Left renal pelvis (tissue), 4 donors: ENCODE results near the gene TRIP10. TPM values are rescaled to one million over a fixed set of nuclear protein-coding genes. Genes with fewer than 3 reads are reported as not detected.

Experiments used
- DNase-seq, 4 donors: peaks; one replicate each; pipeline ENCODE4 v3.0.0-alpha.2; 2013; ENCODE audit warnings: low read depth in 4 of 4, low spot score in 3 of 4
- polyA plus RNA-seq, 4 donors: library from polyadenylated mRNA; unstranded; fragments of 120-200 nt; gene quantifications; one replicate each; pipeline ENCODE4 v1.2.1, GENCODE V29; 2013; ENCODE audit not compliant: insufficient read length in 4 of 4

TRIP10 gene
- polyA plus RNA-seq, 4 donors: 48.8 to 67.9 (median 62.3) TPM

DNA sequence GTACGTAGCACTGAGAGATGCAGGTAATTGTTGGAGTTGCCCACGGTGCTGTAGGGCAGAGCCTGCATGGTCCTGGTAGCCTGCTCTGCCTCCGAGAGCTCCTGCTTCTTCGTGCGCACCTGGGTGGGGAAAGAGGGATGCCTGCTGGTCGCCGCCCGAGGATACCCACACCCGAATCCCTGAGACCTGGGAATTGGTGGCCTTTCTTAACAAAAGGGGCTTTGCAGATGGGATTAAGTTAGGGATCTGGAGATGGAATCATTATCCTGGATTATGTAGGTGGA, 28.5 kb upstream of the TRIP10 start:
- no peak for DNase-seq

DNA sequence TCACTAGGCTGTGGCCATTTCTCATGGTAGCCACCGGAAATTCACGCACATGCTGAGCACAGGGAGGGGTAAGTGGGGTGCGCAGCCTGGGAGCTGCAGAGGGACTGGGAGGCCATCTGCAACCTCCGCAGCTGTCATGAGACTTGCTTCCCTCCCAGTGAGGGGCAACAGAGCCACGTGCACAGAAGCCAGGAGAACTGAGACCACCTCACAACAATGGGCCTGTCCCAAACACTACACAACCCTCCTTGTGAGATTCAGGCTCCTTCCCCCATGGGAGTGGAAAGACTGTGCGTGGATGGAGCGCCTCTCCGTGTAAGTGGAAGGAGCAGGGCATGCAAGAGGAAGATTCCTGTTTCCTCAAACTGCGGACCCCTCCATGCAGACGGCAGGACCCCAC, 27.9 kb upstream of the TRIP10 start:
- DNase-seq: no peak

DNA sequence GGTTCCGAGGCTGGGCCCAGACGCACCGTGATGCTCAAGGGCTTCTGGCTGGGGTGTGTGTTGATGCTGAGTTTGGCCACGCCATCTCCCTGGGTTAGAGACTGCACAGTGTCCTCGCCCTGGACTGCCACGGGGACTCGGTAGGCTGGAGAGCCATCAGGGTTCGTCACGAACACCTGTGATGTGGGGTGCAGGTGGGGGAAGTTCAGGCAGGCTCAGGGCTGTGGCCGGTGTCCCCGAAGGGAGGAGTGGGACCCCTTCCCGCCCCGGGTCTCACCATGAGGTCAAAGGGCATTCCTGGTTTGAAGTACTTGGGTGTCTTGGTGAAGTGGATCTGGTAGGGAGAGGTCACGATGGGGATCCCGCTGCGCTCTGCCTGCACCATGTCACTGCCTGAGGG, 27.2 kb upstream of the TRIP10 start:
- DNase-seq: no peak

DNA sequence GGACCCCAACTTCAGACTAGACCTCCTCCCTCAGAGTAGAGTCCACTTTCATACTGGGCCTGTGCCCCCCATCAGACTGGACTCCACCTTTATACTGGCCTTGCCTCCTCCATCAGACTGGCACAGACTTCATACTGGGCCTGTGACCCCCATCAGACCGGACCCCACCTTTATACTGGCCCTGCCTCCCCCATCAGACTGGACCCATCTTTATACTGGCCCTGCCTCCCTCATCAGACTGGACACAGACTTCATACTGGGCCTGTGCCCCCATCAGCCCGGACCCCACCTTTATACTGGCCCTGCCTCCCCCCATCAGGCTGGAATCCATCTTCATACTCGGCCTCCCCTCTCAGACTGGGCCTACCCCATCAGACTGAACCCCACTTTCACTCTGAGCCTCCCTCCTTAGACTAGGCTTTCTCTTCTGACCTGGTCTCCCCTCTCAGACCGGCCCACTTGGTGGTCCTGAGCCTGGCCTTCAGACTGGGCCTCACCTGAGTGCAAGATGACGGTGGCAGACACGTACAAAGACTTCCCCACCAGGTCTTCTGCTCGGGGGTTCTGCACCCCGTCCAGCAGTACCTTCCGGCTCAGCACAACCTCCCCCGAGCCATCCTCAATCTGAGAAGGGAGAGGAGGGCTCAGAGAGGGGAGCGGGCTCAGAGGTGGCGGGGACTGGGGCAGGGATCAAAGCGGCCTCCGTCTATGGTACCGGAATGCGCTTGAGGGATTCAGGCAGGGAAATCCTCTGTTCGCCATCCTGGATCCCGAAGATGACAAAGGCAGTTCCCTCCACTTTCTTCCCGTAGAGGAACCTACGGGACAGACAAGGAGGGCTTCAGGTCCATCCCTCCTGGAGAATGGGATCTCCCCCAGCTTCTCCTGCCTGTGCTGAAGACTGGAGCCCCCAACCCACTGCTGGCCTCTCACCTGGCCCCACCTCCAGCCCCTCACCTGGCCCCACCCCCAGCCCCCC, 26.5 kb upstream of the TRIP10 start:
- no peak for DNase-seq

DNA sequence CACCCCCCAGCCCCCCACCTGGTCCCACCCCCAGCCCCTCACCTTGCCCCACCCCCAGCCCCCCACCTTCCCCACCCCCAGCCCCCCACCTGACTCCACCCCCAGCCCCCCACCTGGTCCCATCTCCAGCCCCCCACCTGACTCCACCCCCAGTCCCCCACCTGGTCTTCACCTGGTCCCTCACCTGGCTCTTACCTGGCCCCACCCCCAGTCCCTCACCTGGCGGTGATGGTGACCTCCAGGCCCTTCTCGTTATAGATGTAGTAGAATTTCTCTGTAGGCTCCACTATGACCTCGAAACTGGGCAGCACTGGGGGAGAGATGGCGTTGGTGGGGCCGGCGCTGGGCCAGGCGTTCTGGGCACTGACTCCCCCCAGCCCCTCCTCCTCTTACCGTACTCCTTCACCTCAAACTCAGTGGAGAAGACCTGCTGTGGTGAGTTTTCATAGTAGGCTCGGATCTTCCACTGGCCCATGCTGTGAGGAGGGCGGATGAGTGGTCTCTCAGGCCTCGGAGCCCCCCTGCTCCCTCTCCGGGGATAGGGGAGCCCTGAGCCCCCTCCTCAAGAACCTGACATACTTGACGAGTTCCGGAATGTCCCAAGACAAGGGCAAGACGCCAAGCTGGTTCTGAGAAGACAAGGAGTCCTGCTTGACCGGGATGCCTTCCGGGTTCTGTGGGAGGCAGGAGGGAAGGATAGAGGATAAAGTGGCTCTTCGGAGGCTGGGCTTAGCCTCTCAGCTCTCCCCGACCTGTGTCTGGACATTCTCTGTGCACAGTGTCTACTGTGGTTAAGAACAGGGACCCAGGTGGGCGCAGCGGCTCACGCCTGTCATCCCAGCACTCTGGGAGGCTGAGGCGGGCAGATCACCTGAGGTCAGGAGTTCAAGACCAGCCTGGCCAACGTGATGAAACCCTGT, 25.4 kb upstream of the TRIP10 start:
- DNase-seq: no peak

DNA sequence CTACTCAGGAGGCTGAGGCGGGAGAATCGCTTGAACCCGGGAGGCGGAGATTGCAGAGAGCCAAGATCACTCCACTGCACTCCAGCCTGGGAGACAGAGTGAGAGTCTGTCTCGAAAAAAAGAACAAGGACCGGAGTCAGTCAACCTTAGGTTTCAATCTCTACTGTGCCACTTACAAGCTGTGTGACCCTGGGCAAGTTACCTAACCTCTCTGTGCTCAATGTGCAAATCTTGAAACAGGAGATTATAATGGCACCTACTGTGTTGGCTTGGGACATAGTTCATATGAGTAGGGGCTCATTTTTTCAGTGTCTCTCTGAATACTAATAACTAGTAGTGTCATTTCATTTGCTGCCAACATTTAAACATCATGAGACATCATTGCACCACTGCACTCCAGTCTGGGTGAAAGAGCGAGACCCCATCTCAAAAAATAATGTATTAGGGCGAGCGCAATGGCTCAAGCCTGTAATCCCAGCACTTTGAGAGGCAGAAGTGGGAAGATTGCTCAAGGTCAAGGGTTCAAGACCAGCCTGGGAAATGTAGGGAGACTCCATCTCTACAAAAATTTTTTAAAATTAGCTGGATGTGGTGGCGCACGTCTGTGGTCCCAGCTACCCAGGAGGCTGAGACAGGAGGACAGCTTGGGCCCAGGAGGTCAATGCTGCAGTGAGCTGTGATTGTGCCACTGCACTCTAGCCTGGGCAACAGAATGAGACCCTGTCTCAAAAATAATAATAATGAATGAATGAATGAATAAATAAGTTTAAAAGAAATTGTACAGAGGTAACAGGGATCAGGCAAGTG, 24.5 kb upstream of the TRIP10 start:
- no peak for DNase-seq

DNA sequence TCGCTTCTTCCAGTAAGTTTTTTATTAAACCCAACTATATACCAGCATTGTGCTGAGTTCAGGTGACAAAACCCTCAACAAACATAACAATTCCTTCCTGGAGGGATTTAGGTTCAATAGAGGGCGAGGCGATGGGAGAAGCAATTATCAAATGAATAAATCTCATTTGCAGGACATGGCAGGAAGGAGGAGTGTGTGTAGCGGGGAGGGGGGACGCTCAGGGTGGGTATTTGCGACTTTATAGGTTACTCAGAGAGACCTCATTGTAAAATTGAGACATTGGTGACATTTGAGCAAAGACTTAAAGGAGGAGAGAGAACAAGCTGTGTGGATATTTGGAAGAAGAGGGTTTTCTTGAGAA, 22.9 kb upstream of the TRIP10 start:
- no peak for DNase-seq

DNA sequence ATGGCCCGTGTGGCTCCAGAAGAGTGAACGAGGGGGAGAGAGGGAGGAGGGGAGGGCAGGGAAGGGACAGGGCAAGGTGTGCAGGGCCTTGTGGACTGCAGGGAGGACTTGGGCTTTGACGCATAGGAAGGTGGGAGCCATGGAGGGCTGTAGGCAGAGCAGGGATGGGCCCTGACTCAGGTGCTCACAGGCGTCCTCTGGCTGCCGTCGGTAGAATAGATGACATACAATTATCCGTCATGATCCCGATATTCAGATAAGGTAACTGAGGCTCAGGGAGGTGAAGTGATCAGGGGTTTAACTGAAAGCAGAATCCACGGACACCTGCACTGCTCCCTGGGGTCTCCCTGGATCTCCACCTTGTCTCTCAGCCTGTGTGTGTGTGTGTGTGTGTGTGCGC, 22.4 kb upstream of the TRIP10 start:
- DNase-seq: no peak

DNA sequence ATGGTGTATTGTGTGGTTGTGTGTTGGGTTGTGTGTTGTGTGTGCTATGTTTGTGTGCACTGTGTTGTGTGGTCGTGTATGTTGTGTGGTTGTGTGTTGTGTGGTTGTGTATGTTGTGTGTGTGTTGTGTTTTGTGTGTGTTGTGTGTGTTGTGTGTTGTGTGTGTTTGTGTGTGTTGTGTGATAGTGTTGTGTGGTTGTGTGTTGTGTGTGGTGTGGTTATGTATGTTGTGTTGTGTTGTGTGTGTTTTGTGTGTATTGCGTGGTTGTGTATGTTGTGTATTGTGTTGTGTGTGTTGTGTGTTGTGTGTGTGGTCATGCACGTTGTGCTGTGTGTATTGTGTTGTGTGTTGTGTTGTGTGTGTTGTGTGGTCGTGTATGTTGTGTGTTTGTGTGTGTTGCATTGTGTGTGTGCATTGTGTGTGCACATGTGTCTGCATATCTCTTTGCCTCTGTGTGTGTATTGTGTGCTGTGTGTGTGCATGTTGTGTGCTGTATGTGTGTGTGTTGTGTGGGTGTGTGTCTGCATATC, 22.0 kb upstream of the TRIP10 start:
- DNase-seq: no peak

DNA sequence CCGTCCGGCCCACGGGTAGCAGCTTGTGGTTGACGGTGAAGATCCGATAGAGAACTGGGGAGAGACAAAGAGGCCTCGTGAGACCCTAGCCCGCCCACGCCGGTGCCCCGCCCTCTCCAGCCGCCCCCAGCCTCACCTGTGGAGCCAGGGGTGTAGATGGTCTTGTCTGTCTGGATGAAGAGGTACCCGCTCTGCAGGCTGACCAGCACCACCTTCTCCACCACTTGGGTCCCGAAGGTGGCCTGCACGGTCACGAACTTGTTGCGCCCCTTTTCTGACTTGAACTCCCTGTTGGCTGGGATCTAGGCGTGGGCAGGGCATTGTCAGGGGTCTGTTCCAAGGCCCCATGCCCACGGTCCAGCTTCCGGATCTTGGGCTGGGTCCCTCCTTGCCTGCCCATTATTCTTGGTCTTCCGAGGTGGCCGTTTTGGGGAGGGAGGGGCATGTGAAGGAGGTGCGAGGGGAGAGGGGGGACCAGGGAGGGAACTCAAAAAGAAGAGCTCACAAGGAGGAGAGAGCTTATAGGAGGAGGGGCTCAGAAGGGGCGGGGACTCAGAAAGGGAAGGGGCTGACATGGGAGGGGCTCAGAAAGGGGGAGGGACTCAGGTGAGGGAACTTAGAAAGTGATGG, 21.3 kb upstream of the TRIP10 start:
- no peak for DNase-seq

DNA sequence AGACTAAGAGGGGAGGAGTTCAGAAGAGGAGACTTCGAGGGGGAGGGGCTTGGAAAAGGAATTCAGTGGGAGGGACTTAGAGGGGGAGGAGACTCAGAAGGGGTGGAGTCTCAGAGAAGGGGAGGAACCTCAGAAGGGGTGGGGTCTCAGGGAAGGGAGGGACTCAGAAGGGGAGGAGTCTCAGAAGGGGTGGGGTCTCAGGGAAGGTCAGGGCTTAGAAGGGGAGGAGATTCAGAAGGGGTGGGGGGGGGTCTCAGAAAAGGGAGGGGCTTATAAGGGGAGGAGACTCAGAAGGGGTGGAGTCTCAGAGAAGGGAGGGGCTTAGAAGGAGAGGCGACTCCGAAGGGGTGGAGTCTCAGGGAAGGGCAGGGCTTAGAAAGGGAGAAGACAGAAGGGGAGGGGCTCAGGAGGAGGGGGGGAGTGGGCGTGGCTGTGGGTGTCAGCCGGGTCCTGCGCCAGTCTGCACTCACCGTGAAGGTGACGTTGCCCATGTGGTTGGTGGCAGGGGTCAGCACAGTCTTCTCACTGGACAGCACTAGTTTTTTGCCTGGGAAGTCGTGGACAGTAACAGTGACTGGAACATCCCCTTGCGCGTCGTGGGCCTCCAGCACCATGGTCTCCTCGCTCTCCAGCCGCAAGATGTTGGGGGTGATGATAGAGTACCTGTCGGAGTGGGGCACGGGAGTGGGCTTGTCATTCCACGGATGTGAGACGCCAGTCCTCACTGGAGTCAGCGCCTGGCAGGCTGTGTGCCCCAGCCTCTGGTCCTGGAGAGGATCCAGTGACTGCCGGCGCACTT, 20.5 kb upstream of the TRIP10 start:
- DNase-seq: no peak

DNA sequence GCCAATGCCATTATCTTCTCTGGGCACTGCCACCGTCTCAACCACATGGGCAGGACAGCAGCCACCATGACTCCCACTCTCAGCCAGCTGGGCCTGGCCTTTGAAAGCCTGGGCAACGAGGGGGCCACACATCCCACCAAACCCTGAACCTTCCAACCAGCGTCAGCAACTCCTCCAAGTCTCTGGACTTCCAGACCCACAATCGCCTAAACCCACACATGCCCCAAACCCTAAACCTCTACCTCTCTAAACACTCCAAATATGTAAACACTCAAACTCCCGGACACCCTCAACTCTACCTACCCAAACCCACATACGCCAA, 20.0 kb upstream of the TRIP10 start:
- no peak for DNase-seq

DNA sequence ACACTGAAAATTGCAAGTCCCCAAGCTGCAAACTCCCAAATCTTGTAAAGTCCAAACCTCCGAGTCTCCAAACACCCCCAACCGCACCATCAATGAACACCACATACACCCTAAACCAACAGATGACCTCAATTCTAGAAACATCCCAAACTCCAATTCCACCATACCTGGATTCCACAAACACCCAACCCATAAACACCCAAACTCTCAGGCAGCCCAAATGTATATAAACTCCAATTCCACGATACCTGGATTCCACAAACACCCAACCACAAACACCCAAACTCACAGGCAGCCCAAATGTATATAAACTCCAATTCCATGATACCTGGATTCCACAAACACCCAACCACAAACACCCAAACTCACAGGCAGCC, 19.5 kb upstream of the TRIP10 start:
- no peak for DNase-seq

DNA sequence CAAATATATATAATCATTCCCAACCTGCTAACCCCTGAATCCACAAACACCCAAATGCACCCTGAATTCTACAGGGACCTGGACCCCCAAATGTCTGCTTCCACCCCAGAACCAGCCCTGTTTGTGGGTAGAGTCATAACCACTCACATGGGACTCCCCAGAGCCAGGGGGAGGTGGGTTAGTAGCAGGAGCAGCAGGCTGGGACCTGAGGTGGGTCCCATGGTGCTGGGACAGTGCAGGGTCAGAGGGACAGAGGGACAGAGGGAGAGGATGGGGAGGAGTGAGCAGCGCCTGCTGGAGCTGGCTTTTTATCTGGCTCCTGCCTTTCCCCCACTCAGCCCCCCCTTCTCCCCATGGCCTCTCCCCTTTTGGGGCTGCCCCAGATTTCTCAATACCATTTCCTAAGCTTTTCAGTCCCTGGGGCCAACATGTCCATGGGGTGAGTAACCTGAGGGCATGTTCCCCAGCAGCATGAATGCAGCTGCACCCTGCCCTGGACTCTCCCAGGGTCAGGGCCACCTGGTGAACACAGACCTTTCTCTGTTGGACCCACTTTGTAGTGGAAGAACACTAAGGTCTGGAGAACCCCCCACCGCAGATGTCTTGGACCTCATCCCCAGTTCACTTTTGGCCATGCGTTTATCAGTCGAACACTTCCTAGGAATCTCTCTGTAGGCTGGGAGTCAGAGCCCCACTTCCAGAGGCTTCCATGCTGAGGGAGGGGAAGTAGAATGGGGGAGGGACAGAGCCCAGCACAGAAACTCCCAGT, 18.9 kb upstream of the TRIP10 start, which contains the start of gene C3:
C3 (minus strand) TSS at position 282 of the 769 bp plus-strand sequence; CDS start at position 221, 61 bp downstream.
- no peak for DNase-seq

DNA sequence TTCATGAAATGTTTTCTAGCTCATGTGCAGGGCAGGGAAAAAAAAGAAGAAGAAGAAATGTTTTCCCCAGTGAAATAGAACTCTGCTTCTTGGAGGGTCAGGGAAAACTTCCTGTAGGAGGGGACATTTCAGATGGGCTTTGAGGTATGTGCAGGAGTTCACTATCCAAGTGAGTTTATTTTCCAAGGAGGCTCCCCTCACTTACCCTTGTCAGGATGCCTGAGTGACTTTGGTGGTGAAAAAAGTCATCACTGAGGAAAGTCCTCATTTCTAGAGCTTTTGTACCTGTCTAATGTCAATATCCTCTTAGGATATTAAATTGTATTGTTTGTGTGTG, 18.4 kb upstream of the TRIP10 start:
- DNase-seq: no peak

DNA sequence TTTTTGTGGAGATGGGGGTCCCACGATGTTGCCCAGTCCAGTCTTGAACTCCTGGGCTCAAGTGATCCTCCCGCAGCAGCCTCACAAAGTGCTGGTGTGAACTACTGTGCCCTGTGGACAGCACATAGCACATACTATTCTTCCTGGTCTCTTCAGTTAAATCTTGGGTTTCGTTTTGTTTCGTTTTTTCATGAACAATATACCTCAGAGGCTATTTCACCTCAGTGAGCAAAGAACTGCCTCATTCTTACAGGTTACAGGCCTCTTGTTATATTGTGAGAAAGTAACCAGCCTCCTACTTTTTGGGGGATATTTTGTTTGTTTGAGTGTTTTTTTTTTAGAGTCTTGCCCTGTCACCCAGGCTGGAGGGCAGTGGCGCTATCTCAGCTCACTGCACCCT, 17.7 kb upstream of the TRIP10 start:
- DNase-seq: no peak

DNA sequence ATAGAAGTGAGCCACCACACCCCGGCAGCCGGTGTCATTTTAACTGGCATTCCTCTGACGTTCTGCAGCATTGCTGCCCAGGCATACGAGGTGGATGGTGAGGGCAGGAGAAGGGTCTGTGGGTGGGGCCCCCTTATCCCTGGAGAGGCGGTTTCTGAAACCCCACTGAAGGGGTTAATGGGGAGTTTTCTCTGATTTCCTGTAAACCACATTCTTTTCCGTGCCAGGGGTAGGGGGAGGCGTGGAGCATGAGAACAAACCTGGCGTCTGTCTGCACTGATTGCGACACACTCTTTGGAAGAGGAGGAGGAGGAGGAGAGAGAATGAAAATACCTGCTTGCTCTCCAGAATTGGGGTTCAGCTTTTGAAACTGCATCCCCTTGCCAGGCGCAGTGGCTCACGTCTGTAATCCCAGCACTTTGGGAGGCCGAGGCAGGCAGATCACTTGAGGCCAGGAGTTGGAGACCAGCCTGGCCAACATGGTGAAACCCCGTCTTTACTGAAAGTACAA, 16.3 kb upstream of the TRIP10 start:
- DNase-seq: no peak

DNA sequence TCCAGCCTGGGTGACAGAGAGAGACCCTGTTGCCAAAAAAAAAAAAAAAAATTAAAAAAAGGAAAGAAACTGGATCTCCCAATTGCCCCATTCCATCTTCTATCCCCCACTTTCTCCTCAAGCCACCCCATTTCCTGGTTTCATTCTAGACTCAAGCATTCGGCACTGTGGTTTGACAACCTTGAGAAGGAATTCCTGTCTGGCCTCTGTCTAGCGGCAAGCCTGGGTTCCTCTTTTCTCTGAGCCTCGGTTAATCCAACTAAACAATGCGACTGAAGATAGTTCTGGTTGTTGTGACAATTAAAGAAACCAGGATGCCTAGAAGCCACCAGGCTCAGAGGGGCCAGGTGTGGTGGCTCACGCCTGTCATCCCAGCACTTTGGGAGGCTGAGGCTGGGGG, 15.7 kb upstream of the TRIP10 start:
- DNase-seq: no peak
